Measurements from ENCODE around the gene AADACL4.

AADACL4 gene

DNA sequence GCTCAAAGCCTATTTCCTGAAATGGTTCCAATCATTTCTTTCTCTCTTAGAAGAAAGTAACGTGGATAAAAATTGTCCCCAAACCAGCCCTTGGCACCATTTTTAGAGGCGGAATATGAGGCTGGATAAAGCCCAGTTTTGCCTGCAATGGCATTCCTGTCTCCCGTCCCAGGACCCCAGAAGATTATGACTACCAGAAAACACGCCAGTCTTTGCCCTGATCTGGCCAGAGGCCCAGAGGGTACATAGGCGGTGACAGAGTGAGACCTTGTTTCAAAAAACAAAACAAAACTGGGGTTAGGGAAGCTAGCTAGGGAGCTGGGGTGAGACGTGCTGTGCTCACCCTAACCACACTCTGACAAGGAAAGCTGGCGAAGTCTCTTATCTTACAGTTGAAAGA is at the start of gene AADACL4:
TSS of gene AADACL4 (plus strand) at position 301 of the 400 bp plus-strand sequence. CDS start 462 bp downstream, outside the sequence.
- no peak for DNase-seq

- no peak for DNase-seq
These were observed 49.4 kb upstream of the AADACL4 start for GRCh38 chr1:12594490-12594889.

- peak in 1 of 2 experiments; percentile 35 for DNase-seq
These were observed 48.7 kb upstream of the AADACL4 start for GRCh38 chr1:12594966-12595756.

DNA sequence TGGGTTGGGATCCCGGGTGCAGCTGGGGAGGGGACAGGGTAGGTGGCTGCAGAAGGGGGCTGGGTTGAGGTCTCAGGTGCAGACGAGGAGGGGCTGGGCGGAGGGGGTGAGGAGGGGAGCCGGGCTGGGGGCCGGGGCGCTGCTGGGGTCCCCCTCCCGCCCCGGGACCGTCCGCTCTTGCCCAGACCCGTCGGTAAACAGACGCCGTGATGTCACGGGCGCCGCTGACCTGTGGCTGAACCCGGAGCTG is 48.2 kb upstream of the AADACL4 start:
- DNase-seq = no peak

- DNase-seq = no peak
These were observed 47.7 kb upstream of the AADACL4 start for GRCh38 chr1:12596007-12596821.

DNA sequence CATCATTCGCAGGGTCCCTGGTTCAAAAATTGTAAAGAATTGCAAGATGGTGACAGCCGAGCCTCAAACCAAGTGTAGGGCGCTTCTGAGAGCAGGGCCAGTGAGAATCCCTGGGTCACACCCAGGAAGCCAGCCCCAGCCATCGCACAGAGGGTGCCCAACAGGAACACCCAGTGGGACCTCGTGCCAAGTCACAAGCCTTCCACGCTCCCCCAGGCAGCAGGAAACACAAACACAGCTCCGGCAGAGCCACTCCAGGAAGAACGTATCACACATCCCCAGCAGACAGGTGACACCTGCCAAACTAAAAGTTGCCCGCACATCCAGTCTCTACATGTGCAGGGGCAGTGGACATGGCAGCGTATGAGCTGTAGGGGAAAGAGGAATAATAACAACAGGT is 46.1 kb upstream of the AADACL4 start:
- DNase-seq = no peak

DNA sequence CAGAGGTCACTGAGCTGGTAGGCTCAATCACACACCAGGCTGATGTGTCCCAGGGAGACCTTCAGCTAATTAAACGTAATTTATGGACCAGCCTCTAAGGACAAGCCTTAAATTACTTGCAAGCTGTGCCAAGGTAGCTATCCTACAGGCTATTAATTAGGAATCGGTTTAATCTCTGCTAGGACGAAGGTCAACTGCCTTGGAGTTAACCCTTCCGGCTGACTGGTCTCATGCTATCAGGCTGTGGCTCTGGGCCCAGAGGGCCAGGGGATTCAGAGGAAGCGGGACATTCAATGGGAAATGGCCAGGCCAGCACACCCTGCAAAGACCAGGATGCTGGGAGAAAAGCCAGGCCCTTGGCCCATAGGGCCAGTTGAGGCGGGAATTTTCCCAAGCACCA is 44.9 kb upstream of the AADACL4 start:
- no peak for DNase-seq

DNA sequence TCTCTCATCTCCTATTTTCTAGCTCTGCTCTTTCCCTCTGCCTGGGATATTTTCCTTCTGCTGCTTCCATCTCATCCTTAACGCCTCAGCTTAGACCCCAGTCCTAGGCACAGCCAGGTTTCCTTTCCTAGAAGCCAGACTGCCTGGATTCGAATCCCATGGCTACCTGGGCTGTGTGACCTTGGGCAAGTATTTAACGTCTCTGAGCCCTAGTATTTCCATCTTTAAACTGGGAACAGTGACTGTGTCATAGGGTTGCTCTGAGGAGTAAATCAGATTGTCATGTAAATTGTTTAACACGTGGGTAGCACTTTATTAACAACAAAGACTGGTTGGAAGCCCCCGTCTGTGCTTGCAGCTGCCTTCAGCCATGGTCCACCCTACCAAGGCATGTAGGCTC is 44.2 kb upstream of the AADACL4 start:
- no peak for DNase-seq

DNA sequence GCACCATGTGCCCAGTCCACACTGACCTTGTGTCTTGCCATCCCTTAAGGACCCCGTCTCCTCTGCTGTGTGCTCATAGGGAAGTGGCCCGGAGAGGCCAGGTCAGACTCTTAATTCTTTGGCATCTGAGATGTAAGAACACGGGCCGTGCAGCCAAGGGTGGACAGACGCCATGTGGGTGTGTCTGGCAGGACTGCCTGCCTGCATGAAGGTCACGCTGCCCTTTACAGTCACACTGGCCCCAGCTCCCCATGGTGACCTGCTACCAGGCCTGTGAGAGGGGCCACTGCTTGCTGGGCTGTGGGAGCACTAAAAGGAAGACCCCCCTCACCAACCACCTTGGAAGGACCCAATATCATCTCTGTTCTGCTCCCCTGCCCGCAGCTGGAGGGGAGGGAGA is 43.5 kb upstream of the AADACL4 start:
- DNase-seq = no peak

- peak; percentile 43 to 54 for DNase-seq
These were observed 42.8 kb upstream of the AADACL4 start for GRCh38 chr1:12600880-12601633.

DNA sequence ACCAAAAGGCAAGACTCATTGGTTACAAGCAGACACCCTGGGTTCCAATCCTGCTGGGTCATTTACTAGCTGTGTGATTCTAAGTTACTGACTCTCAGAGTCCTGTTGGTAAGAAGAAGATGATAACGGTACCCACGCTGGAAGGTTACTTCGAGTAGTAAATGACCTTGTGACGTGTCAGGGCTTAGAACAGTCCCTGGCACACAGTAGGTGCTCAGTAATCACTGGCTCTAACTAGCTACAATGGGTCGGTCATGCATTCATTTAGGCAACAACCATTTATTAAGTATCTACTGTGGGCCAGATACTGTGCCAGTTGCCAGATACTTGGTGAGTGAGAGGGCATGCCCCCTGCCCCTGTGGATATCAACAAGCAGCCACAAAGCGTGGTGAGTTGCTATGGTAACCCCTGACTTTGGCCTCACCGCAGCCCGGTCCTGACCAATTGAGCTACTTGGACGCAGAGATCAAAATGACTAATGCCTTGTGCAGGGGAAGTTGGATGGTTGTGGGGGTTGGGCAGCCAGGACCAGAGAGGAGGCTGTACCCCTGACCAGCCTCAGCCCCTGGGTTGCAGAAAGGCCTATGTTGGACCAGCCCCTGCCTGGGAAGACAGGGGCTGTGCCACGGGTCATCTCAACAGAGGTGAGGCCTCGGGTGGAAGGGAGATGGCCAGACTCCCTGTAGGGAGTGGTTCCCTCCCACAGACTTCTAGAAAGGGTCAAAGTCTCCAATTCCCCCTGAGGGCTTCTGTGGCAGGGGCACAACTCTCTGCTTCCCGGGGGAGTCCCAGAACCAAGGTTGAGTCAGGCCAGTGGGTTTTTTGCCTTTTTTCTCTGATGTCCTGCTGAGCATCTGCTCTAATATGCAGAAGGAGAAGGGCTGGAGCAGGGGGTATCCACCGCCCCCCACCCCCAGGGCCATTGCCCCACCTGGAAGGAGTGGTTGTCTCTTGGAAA is 41.9 kb upstream of the AADACL4 start:
- no peak for DNase-seq

- DNase-seq = no peak
These were observed 41.2 kb upstream of the AADACL4 start for GRCh38 chr1:12602659-12603024.

DNA sequence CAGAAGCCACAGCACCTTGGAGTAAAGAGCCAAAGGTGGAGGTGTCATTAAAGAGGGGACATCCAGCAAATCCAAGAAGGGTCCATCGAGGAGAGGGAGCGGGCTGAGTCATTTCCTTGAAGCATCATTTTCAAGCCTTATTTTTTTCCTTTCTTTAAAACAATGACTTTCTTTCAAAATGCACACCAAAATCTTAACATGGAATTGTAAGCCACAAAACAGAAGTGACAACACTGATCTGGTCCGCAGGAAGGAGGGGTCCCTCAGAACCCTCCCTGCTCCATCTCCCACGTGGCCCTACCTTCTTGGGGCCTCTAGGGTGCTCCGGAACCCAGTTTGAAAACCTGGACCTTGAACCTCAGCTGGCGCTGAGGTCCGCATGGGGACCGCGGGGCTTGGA is 40.7 kb upstream of the AADACL4 start:
- no peak for DNase-seq

DNA sequence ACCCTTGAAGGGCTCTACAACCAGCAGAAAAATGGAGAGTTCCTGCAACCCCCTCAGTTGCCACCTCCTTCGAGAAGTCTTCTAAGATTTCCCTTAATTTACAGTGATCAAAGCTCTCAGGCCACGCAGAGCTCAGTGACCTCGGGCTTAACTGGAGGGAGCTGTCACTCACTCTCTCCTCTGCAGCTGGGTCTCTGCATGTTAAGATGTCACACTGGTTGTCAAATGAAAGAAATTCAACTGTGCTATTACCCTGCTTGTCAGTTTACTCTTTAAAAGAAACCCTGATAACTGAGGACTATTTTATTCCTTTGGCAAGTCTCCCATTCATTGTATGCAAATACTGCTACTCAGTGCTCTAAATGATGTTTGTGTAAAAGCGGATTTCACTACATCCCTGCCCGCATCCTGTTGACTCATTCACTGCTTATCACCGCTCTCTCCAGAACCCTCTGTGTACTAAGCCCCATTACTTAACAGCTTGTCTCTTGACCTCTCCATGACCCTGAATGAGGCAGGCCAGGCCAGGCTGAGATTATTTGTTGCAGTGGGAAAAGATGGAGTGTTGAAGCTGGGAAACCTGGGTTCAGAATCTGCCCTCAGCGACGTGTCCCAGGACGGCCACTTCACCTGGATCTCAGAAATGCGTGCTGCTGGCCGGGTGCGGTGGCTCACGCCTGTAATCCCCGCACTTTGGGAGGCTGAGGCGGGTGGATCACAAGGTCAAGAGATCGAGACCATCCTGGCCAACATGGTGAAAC is 39.6 kb upstream of the AADACL4 start:
- peak; percentile 24 to 73 for DNase-seq

DNA sequence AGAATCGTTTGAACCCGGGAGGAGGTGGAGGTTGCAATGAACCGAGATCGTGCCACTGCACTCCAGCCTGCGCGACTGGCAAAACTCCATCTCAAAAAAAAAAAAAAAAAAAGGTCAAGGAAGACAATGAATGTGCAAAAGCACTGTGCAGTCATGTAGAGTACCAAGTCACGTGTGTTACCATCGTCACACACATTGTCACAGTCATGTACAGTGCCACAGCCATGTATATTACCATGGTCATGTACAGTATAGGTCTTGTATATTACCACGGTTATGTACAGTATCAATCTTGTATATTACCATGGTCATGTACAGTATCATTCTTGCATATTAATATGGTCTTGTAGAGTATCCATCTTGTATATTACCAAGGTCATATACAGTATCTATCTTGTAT is 38.9 kb upstream of the AADACL4 start:
- DNase-seq = no peak

- DNase-seq = no peak
These were observed 36.6 kb upstream of the AADACL4 start for GRCh38 chr1:12607263-12607662.

- no peak for DNase-seq
These were observed 35.5 kb upstream of the AADACL4 start for GRCh38 chr1:12608311-12608957.

GRCh38 chr1:12609469-12610003 is 34.3 kb upstream of the AADACL4 start:
- DNase-seq = no peak

- no peak for DNase-seq
These were observed 33.5 kb upstream of the AADACL4 start for GRCh38 chr1:12610305-12610935.

DNA sequence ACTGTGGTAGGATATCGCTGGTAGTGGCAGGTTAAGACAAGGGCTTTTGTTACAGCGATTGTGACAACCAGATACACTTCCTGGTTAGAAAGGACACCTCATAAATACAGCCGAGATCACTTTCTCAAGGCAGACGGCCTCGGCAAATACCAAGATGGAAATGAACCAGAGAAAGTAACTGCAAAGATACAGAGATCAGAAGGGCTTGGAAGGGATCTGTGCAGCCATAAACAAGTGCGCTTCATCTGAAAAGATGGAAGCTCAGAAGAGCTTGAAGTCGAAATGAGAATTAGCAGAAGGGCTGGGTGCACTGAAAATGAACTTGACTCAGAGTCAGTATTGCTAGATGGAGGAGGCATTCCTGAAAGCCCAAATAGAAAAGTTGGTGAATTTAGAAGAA is 32.9 kb upstream of the AADACL4 start:
- no peak for DNase-seq

- no peak for DNase-seq
These were observed 30.7 kb upstream of the AADACL4 start for GRCh38 chr1:12613180-12613579.

All from stimulated activated CD4-positive, alpha-beta T cell treated with anti-CD3 and anti-CD28 coated beads, Interleukin-4, amount 100 ng/mL, for 4 hours (primary cell).